Stimulated activated memory B cell treated with anti-CD40 and anti-IgM and Interleukin-4, amounts not matched to agents 10 μg/mL and 1 μg/mL and 100 μg/mL, for 72 hours (primary cell): ENCODE measurements around the gene GCDH.
"Not testable (repeated sequence)": the region's sequence is repeated elsewhere in the genome, so short reads cannot be mapped to it uniquely, and the experiment has no call there.

Experiments used
- ATAC-seq: fragments of 150-1000 bp; cut with Tn5 transposase; 2 replicates; pipeline ENCODE4 v1.10.0; 2021
- H3K27ac Mint-ChIP-seq: one replicate; pipeline ENCODE4 v1.8.0; 2022; ENCODE audit warnings: mild to moderate bottlenecking, mixed read lengths
- H3K27me3 Mint-ChIP-seq: one replicate; pipeline ENCODE4 v1.8.0; 2022; ENCODE audit warnings: mixed read lengths
- H3K36me3 Mint-ChIP-seq: one replicate; pipeline ENCODE4 v1.8.0; 2022; ENCODE audit warnings: mixed read lengths
- H3K4me1 Mint-ChIP-seq: one replicate; pipeline ENCODE4 v1.8.0; 2022; ENCODE audit warnings: mixed read lengths
- H3K4me3 Mint-ChIP-seq: one replicate; pipeline ENCODE4 v1.8.0; 2022; ENCODE audit warnings: mild to moderate bottlenecking, moderate library complexity, mixed read lengths
- H3K9me3 Mint-ChIP-seq: one replicate; pipeline ENCODE4 v1.8.0; 2022; ENCODE audit warnings: mixed read lengths

Gene GCDH

DNA sequence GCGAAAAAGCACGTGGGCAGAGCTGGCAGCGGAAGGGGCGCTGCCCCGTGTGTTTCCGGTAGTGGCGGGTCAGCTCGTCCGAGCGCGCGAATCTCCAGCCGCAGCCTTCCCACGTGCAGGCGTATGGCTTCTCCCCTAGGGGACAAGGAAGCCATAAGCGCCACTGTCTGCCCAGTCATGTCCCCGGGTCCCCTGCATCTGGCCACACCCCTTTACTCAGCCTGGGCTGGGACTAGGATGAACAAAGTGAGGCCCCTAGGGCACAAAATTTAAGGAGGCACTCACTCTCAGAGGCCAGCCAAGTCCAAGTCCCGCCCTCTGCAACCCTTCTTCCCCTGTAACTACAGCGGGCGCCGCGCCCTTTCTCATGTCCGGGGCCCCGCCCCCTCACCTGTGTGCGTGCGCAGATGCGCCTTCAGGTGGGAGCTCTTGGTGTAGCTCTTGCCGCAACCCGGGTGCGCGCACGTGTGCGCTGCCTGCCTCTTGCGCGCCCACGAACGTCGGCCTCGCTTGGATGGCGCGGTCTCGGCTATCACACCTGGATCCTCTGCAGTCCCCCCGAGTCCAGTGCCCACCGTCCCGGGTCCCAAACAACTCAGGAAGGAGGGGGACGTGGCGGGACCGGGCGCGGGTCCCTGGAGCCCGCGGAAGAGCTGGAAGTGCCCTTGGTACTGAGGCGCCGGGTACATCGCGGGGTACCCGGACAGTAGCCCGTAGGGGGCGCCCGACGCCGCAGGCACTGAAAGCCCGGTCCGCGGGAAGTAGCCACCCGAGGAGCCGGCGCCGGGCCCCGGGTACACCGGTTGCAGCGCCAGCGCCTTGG is 5.8 kb upstream of the GCDH start:
- peaks cover 34% of the 10 kb centered on the region for H3K4me1 Mint-ChIP-seq
- peak overlapping the region; percentile 71 for H3K27ac Mint-ChIP-seq
- H3K36me3 Mint-ChIP-seq, result no peaks in the 10 kb centered on the region
- peak; percentile 69 for ATAC-seq
- peak overlapping the region; percentile 82 for H3K4me3 Mint-ChIP-seq
- H3K27me3 Mint-ChIP-seq, result no peaks in the 10 kb centered on the region
- H3K9me3 Mint-ChIP-seq, result no peaks in the 10 kb centered on the region

DNA sequence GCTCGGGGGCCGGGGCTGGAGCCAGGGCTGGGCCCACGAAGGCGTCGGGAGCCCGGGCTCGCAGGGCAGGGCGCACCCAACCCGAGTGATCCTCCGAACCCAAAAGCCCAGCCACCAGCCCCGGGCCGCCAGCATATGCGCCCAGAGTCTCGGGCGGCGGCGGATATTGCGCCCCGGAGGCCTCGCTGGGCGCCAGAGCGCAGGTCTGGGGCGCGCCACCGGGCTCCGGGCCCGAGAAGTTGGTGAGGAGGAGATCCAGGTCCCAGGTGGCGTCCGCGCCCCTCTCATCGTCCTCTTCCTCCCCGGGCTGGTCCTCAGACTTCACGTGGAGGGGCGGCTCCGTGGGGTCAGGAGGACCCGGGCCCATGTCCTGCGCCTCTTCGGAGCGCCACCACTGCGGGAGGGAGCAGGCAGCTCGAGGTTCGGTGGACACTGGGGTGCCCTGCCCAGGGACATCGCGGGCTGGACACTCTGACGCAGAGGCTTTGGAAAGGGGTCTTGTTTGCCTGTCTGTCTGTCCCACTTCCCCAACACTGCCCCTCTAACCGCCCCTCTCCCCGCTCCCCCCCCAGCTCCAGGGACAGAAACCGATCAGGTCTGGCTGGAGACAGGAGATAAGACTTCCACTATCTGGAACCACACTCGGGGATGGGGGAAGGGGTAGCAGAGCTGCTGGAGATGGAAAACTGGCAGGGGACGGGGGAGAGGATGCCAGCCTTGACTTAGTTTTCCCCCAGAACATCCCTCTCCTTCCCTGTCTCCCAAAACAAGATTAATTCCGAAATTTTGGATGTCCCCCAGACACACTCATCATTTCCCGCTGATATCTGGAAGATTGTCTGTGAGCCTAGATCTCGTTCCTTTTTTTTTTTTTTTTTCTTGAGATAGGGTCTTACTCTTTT is 5.0 kb upstream of the GCDH start:
- H3K9me3 Mint-ChIP-seq, result no peaks in the 10 kb centered on the region
- ATAC-seq, result peak; percentile 2
- peak overlapping the region; percentile 71 for H3K27ac Mint-ChIP-seq
- no peaks in the 10 kb centered on the region for H3K27me3 Mint-ChIP-seq
- H3K36me3 Mint-ChIP-seq, result no peaks in the 10 kb centered on the region
- peaks cover 34% of the 10 kb centered on the region for H3K4me1 Mint-ChIP-seq
- H3K4me3 Mint-ChIP-seq, result peak overlapping the region; percentile 44

DNA sequence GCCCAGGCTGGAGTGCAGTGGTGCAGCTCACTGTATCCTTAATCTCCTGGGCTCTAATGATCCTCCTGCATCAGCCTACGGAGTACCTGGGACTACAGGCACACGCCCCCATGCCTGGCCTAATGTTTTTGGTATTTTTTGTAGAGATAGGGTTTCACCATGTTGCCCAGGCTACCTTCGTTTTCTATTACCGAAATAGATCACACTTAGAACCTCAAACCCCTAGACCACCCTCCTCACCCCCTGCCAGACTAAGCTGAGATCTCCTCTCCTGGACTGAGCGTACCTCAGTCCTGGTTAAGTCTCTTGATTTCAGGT is 4.3 kb upstream of the GCDH start:
- peaks cover 35% of the 10 kb centered on the region for H3K4me1 Mint-ChIP-seq
- H3K27me3 Mint-ChIP-seq, result no peaks in the 10 kb centered on the region
- no peak for ATAC-seq
- H3K9me3 Mint-ChIP-seq, result no peaks in the 10 kb centered on the region
- H3K27ac Mint-ChIP-seq, result no peak overlapping the region
- no peaks in the 10 kb centered on the region for H3K36me3 Mint-ChIP-seq
- H3K4me3 Mint-ChIP-seq, result peak overlapping the region; percentile 44

DNA sequence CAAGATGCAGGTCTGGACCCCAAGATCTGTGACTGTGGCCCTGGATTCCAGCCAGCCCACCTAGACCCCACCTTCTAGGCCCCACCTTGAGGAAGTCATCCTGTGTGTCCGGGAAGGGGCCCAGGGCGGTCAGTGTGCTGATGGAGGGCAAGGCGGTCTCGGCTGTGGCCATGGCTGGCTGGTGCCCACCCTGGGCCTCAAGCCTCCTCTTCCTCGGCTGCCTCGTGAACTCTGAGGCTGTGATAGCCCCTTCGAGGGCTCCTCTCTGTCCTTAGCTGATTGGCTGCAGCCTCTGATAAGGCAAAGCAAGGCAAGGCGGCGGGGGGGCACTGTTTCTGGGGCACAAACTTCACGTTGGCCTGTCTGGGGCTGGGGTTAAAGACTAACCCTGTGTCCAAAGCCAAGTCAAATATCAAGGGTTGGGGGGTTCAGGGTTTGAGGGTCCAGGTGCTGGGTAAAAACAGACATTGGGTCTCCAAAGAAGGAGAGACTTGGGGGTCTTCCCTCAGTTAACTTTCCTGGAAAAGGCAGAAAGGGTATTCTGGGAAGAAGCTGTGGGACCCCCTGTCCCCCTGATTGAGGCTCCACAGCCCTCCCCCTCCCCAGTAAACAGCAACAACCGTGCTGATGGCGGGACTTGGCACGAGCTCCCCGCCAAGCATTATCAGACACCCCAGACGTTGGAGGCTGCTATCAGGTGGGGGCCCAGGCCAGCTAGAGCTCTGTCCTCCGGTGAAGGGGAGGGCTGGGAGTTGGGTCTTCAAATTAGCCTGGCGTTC is 3.8 kb upstream of the GCDH start, which contains the start of gene KLF1:
Gene KLF1 (minus strand): TSS at position 233 of the 779 bp plus-strand sequence. CDS start 61 bp downstream, at position 172.
- ATAC-seq, result no peak
- Mint-ChIP-seq H3K27me3 (no peaks in the 10 kb centered on the region), H3K4me3 (peak within 1 kb of the TSS; percentile 44), H3K36me3 (no peaks in the 10 kb centered on the region), H3K4me1 (peaks cover 35% of the 10 kb centered on the region), H3K9me3 (no peaks in the 10 kb centered on the region), H3K27ac (no peak within 1 kb of the TSS)

DNA sequence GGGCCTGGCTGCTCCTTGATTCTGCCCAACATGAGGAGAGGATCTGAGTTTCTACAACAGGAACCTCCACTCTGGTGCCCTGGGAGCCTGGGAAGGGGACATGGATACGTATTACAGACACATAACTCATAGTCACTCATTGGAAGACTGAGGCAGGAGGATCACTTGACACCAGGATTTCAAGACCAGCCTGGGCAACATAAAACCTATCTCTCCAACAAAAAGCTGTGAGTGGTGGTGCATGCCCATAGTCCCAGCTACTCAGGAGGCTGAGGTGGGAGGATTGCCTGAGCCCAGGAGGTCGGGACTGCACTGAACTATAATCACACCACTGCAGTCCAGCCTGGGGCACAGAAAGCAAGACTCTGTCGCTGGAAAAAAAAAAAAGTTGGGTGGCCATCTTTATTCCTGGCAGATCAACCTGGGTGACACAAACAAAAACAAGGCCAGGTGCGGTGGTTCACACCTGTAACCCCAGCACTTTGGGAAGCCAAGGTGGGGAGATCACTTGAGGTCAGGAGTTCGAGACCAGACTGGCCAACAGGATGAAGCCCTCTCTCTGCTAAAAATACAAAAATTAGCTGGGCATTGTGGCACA is 2.9 kb upstream of the GCDH start:
- H3K36me3 Mint-ChIP-seq, result peaks cover under 1% of the 10 kb centered on the region
- no peaks in the 10 kb centered on the region for H3K9me3 Mint-ChIP-seq

DNA sequence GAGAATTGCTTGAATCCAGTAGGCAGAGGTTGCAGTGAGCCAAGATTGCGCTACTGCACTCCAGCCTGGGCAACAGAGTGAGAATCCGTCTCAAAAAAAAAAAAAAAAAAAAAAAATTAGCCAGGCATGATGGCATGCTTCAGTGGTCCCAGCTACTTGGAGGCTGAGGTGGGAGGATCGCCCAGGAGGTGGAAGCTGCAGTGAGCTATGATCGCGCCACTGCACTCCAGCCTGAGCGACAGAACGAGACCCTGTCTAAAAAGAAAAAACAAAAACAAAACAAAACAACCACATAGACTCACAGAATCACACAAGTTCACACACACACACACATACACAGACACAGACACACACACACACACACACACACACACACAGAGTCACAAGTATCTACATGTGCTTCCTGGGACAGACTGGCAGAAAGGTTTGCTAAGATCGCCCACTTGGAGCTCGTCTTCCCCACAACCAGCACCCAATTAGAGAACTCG is 617 bp upstream of the GCDH start:
- peak overlapping the region; percentile 88 for H3K4me3 Mint-ChIP-seq
- H3K9me3 Mint-ChIP-seq, result not testable (repeated sequence)
- H3K27ac Mint-ChIP-seq, result peak overlapping the region; percentile 89

More for the DNA sequence above, 2.9 kb upstream of the GCDH start:
- no peaks in the 10 kb centered on the region for H3K27me3 Mint-ChIP-seq
- ATAC-seq, result no peak
- no peak overlapping the region for H3K4me3 Mint-ChIP-seq
- peaks cover 34% of the 10 kb centered on the region for H3K4me1 Mint-ChIP-seq
- no peak overlapping the region for H3K27ac Mint-ChIP-seq

DNA sequence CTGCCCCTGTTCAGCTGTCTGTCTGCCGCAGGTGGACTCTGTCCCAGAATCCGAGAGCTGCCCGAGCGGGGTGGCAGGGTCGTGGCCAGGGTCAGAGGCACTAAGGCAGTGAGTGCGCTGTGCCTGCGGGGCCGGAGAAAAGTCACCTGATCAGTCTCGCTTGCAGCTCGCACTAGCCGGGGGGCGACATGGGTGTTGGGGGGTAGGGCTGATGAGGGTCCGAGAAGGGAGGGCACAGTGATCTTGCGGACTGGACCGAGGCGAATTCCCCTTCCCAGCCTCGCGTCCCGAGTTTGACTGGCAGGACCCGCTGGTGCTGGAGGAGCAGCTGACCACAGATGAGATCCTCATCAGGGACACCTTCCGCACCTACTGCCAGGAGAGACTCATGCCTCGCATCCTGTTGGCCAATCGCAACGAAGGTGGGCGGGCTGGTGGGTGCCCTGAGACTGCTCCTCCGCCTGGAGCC is 627 bp downstream of the GCDH start:
- Mint-ChIP-seq H3K4me3 (peak overlapping the region; percentile 88), H3K9me3 (no peaks in the 10 kb centered on the region), H3K27ac (peak overlapping the region; percentile 89), H3K4me1 (peaks cover 30% of the 10 kb centered on the region), H3K27me3 (no peaks in the 10 kb centered on the region), H3K36me3 (peaks cover 33% of the 10 kb centered on the region)
- ATAC-seq, result no peak

More for the DNA sequence above, 617 bp upstream of the GCDH start:
- Mint-ChIP-seq H3K4me1 (peaks cover 31% of the 10 kb centered on the region), H3K36me3 (peaks cover 23% of the 10 kb centered on the region)
- not testable (repeated sequence) for ATAC-seq, H3K27me3 Mint-ChIP-seq

DNA sequence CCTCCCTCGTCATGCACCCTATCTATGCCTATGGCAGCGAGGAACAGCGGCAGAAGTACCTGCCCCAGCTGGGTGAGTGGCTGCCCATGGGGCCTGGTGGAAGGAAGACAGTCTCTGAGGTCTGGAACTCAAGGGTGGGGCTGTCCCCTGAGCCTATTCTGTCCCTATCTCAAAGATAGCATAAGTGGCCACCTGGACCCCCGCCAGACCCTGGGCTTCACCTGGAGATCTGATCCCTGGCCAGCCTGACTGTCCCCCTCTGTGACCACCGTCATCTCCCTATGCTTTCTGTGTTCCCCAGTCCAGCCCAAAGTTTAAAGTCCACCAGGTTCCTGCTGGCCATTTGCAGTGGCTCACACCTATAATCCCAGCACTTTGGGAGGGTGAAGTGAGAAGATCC is 2.6 kb downstream of the GCDH start:
- no peak overlapping the region for H3K4me3 Mint-ChIP-seq
- H3K36me3 Mint-ChIP-seq, result peaks cover 43% of the 10 kb centered on the region
- no peak for ATAC-seq
- H3K27ac Mint-ChIP-seq, result no peak overlapping the region
- no peaks in the 10 kb centered on the region for H3K9me3 Mint-ChIP-seq
- peaks cover 30% of the 10 kb centered on the region for H3K4me1 Mint-ChIP-seq
- H3K27me3 Mint-ChIP-seq, result no peaks in the 10 kb centered on the region

DNA sequence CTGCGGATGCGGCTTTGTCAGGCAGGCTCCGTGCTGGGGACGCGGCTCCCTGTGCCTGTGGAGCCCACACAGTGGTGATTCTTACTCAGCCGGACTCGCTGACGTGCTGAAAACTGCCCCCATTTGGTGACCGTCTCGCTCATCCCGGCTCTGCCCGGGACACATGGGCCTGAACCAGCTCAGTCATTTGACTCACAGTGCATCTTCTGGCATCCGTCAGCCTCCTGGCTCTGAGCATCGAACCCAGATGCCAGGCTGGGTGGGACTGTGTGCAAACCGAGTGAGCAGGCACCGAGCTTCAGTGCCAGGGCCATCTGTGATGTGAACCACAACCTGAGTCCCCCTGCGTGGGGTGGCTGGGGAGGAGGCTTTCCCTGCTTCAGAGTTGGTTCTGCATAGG is 5.5 kb downstream of the GCDH start:
- Mint-ChIP-seq H3K36me3 (peaks cover 46% of the 10 kb centered on the region), H3K9me3 (no peaks in the 10 kb centered on the region), H3K4me3 (no peak overlapping the region), H3K27me3 (no peaks in the 10 kb centered on the region), H3K27ac (no peak overlapping the region), H3K4me1 (peaks cover 23% of the 10 kb centered on the region)
- ATAC-seq, result no peak

DNA sequence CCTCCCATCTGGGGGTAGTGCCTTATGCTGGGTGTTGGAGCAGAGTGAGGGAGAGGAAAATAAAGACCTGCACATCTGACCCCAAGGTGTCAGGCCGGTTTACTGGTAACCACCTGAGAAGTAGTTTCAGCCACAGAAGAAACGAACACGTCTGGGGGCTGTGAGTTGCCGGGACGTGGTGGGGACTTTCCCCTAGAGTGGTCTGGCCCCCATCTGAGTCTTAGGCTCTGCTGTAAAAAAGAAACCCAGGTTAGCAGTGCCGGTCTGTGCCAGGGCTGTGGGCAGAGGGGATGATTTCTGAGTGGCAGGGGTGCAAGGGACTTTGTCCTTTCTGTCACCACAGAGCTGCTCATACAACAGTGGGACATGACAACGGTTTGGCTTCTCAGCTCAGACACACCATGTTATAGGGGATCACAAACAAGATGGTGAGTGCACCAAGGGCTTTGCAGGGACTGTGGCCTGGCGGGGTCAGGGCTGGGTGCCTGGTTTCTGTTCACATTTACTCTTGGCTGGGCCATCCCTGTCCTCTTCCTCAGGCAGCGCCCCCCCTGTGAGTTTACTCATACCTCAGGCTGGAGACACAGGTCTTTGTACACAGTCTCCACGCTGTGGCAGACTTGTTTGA is 9.0 kb downstream of the GCDH start:
- peaks cover 7% of the 10 kb centered on the region for H3K4me1 Mint-ChIP-seq
- H3K9me3 Mint-ChIP-seq, result no peaks in the 10 kb centered on the region
- no peak overlapping the region for H3K4me3 Mint-ChIP-seq
- H3K27ac Mint-ChIP-seq, result peak overlapping the region; percentile 73
- peaks cover 27% of the 10 kb centered on the region for H3K36me3 Mint-ChIP-seq
- H3K27me3 Mint-ChIP-seq, result no peaks in the 10 kb centered on the region
- ATAC-seq, result peak; percentile 88

DNA sequence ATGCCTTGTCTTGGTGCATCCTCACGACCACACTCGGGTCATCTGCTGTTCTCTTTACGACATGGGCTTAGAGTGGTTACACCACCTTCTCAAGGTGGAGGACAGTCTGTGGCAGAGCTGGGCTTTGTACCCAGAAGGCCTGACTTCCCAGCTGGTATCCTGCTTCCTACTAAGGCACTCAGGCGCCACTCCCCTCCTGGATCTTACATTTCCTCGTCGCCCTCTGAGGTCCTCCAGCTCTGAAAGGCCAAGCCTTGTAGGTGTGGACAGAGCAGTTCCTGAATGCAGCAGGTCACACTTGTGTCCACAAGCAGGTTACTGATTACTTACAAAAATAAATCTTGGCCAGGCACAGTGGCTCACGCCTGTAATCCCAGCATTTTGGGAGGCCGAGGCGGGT is 16.2 kb downstream of the GCDH start:
- H3K27me3 Mint-ChIP-seq, result no peaks in the 10 kb centered on the region
- H3K9me3 Mint-ChIP-seq, result no peaks in the 10 kb centered on the region
- no peak for ATAC-seq
- H3K4me1 Mint-ChIP-seq, result no peaks in the 10 kb centered on the region
- H3K4me3 Mint-ChIP-seq, result no peak overlapping the region
- H3K36me3 Mint-ChIP-seq, result no peaks in the 10 kb centered on the region
- no peak overlapping the region for H3K27ac Mint-ChIP-seq

DNA sequence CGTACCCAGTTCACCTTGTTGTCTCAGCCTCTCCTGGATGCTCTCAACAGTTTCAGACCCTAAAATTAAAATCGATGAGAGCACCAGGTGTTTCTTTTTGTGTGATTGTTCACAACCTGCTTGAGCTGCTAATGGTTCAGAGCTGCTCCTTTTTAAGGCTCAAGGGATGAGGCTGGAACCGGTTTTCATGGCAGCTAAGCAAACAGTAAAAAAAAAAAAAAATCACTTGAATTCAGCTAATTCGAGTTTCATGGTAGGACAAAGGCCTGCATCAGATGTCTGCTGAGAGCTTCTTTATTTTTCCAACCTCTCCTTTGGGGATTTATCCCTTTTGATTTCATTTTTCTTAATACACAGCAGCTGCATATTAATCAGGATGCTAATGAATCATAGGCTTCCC is 21.6 kb downstream of the GCDH start:
- no peak overlapping the region for H3K4me3 Mint-ChIP-seq

DNA sequence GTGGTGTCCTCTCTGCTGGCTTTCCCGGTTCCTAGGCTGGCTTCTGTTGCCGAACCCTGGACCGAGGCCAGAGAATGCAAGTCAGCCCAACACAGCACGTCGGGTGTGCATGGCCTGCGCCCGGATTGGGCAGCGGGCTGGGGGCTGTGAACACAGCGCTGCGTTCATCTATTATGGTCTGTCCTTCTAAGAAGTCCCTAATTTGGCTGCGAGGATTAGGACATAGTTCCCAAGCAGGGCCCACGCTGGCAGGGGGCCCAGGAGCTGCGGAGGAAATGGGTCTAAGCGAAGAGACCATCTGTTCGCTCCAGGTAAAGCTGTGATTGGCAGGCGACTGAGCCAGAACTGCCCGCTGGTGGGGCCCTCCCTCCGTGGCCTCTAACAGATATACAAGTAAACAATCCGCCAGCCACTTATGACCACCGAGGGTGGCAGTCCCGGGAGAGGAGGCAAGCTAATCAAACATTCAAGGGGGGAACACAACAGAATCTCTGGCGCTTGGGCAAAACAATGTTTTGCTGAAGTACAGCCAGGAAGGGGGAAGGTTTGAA is 22.1 kb downstream of the GCDH start:
- peaks cover 8% of the 10 kb centered on the region for H3K4me1 Mint-ChIP-seq
- no peak for ATAC-seq
- H3K4me3 Mint-ChIP-seq, result no peak overlapping the region
- no peaks in the 10 kb centered on the region for H3K9me3 Mint-ChIP-seq
- no peak overlapping the region for H3K27ac Mint-ChIP-seq
- H3K36me3 Mint-ChIP-seq, result no peaks in the 10 kb centered on the region
- H3K27me3 Mint-ChIP-seq, result no peaks in the 10 kb centered on the region

More for the DNA sequence above, 21.6 kb downstream of the GCDH start:
- Mint-ChIP-seq H3K27ac (no peak overlapping the region), H3K36me3 (no peaks in the 10 kb centered on the region), H3K4me1 (peaks cover 8% of the 10 kb centered on the region), H3K9me3 (no peaks in the 10 kb centered on the region), H3K27me3 (no peaks in the 10 kb centered on the region)
- ATAC-seq, result no peak
